Occipital lobe (tissue), 2 donors: ENCODE data around the gene CA12. TPM values are rescaled to one million over a fixed set of nuclear protein-coding genes. Genes with fewer than 3 reads are reported as not detected.
"Not testable (repeated sequence)": the region's sequence is repeated elsewhere in the genome, so short reads cannot be mapped to it uniquely, and the experiment has no call there.

ENCODE experiments used
- DNase-seq: peaks from one replicate; lab custom pipeline; 2025; lab: John Stamatoyannopoulos, UW
- total RNA-seq: library from RNA; depleted of rRNA; stranded (reverse); fragments of >200 nt; gene quantifications from one replicate; pipeline ENCODE4 v1.2.3, GENCODE V29; 2014

The CA12 gene
- 8.7 TPM for total RNA-seq

DNA sequence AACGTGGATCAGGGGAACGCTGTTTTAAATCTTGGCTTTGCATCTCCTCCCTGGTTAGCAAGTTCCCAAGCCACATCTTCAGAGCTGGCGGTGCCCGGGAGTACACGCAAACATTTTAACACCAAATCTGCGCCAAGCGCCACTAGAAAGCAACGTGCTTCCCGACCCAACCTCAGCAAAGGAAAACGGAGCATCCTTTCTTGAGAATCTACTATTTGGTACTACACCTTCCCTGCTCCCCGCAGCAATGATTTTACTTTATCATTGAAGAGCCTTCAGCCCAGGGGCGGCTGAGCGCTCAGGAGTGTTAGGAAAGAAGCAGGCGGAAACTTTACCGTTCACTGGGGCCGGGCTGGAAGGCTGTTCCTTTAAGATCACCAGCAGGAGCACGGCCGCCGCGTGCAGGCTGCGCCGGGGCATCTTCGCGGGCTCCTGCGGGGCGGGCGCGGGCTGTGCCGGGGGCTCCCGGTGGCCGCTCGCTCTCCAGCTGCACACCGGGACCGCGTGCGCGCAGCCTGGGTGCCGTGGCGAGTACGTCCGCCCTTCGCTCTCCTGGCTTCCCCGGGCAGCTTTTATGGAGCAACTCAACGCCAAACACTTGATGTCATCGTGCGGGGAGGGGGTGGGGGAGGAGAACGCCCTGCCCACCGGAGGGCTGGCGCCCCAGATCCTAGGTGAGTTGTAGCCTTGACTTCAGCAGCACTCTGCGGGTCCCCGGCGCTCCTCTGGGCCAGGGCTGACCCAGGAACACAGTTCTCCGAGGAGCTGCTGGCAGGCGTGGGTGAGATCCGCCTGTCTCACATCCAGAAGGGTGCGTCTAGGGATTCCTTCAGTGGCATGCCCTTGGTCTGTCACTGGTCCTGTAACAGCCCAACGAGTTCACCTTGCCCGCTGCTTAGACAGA is at the start of gene CA12:
TSS of gene CA12 (minus strand) at position 546 of the 904 bp plus-strand sequence. CDS start at position 420, 126 bp downstream.
- DNase-seq = no peak

DNA sequence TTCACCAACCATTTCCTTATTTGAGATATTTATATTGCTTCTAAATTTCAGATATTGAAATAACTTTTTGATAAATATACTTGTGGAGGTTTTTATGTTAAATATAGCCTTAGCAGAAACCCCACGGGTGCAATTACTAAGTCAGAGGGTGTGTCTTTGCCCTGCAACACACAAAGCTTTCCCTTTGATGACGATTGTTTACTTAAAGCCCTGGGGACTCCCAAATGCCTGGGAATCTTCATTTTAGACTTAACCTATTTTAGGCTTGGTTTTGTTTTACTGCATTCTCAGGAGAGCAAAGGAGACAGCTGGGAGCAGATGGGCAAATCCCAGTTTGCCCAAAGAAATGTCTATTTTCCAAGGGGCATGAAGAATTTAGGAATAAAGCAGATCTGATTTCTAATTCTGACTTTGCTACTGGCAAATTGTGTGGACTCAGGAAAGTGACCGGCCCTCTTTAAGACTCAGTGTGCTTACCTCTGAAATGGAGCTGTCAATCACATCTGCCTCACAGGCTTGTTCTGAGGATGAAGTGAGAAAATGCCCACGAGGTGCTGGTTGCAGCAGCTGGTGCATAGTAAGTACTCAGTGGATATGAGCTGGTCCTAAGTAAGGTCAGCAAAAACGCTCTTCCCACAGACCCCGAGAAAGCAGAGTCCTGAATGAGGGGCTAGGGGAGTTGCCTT is 49.3 kb upstream of the CA12 start:
- no peak for DNase-seq

DNA sequence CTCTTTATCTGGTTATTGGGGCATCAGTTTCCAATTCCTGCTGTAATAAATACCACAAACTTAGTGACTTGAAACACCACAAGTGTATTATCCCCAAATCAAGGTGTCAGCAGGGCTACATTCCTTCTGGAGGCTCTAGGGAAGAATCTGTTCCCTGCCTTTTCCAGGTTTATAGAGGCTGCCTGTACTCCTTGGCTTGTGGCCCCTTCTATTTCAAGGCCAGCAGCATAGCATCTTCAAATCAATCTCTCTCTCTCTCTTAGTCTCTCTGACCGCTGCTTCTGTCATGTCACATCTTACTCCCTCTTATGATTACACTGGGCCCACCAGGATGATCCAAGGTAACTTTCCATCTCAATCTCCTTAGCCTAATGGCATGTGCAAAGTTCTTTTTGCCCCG is 44.9 kb upstream of the CA12 start:
- no peak for DNase-seq

DNA sequence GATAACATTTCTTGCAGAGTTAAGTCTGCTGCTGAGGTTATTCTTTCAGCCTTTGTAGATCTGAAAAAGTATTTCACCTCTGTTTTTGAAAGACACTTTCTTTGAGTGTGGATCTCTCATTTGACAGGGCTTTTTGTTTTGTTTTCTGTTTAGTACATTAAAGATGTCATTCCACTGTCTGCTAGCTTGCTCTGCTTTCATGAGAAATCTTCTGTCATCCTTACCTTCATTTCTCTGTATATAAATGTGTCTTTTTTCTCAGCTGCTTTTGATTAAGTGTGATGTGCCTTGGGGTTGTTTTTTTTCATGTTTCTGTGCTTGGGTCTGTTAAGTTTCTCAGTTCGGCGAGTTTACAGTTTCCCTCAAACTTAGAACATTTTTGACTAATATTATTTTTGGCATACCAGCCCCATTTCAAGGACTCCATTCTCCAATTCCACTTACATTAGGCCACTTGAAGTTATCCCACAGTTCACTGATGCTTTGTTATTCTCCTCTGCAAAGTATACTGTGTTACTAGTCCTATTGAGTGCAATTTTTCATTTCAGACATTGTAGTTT is 43.9 kb upstream of the CA12 start:
- DNase-seq = no peak

DNA sequence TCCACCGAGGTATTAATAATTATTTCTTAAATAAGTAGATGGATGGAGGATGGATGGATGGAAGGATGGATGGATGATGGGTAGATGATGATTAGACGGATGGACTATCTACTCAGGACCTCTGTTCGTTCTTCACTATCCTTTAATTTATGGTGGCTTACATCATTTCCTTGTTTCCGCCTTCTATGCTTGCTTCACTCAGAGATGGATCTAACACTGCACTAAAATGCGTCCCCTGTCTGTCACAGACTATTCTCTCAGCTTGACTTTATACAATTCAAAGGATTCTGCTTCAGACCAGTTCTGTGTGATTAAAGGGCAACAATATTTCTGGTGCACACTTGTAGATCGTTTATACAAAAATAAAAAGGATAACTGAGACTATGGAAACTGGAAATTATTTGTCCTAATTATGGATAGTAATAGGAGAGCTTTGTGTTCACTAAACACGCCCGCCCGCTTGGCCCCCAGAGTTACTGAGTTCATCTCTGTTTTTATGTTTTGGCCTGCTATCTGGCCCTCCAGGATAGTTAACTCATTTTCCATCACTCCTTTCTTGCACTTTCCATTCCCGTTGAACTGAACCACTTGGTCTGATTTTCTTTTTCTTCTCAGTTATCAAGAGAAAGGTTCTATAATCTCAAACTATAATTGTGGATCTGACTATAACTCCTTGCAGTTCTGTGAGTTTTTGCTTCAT is 41.4 kb upstream of the CA12 start:
- no peak for DNase-seq

DNA sequence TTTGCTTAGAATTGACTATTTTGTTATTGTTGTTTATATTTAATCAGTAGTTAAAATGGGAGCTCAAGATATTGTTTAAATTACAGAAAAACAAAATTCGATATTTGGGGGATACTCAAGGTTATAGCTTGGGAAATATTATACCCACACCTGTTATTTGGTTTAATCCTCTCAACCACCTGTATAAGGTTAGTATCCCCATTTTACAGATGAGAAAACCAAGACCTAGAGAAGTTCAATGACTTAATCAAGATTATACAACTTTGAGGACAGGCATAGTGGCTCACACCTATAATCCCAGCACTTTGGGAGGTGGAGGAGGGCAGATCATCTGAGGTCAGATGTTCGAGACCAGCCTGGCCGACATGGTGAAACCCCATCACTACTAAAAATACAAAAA is 39.8 kb upstream of the CA12 start:
- DNase-seq = no peak

DNA sequence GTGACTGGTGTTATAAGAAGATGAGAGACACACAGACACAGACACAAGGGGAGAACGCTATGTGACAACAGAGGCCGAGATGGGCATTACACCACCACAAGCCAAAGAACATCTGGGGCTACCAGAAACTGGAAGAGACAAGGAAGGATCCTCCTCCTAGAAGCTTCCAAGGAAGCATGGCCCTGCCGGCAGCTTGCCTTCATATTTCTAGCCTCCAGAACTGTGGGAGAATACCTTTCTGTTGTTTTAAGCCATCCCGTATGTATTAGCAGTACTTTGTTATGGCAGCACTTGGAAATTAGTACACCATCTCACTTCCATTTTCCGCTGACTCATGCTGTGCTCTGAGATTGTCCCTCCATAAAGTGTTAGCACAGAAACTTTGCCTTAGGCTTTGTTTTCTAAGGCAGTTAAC is 38.7 kb upstream of the CA12 start:
- DNase-seq = no peak

DNA sequence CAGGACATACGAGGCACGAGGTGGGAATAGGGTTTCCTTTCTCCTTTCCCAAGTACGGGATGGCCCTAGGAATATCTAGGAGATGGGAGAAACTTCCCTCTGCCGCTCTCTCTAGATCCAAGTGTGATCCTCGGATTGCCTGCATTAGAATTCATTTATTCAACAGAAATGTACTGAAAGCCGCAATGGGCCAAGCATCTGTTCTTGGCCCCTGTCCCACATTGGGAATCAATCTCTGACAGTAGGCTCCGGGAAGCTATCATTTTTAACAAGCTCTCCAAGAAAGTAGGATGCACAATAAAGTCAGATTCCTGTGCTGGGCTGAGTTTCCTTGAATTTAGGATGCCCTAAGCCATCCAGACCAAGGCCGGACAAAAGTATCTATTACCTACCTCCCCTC is 37.2 kb upstream of the CA12 start:
- no peak for DNase-seq

DNA sequence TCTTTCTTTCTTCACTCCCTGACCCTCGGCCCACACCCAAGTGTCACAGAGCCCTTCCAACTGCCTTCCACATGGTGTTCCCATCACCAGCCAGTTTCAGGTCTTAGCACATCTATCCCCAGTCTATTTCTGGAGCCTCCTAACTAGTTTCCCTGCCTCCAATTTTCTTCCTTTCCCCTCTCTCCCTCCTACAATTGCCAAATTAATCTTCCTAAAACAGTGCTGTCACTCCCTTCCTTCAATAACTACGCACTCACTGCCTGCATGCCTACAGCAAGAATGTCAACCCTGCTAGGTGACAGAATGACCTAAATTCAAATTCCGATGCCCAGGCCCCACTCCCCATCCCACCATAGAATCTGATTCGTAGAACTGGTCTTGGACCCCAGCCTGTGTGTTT is 36.1 kb upstream of the CA12 start:
- no peak for DNase-seq

DNA sequence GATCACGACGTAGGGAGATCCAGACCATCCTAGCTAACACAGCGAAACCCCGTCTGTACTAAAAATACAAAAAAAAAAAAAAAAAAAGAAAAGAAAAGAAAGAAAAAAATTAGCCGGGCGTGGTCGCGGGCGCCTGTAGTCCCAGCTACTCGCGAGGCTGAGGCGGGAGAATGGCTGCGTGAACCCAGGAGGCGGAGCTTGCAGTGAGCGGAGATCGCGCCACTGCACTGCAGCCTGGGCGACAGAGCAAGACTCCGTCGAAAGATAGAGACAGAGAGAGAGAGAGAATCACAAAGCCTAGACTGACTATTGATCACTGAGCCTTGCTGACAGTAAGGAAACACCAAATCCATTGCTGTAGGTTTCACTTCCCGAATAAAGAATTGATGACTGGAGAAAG is 35.6 kb upstream of the CA12 start:
- DNase-seq = not testable (repeated sequence)

DNA sequence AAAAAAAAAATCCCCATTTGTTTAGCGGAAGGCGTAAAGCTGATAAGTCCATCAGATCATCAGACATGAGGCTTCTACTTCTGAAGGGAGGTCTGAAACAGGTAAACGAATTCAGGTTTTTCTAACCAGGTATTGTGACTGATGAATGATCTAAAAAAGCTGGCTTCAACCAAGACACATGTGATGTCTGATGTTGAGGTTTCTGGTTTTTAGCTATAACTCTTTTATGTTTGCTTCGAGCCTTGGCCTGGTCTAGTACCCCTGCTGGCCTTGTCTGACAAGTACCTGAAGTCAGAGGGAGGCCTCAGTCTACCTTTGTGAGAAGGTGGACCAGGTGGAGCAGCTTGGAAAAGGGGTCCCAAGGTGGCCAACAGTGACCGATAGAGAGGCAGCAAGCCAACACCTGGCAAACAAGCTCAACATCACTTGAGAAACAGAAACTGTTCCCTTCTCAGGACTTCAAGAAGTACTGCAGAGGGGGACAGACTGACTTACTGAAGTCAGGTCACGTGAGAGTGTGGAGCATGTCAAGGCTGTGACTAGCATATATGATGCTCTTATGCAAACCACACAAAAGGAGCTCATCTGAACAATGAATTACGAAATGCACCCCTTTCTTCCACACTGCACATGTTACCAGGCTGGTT is 33.0 kb upstream of the CA12 start:
- DNase-seq = no peak

DNA sequence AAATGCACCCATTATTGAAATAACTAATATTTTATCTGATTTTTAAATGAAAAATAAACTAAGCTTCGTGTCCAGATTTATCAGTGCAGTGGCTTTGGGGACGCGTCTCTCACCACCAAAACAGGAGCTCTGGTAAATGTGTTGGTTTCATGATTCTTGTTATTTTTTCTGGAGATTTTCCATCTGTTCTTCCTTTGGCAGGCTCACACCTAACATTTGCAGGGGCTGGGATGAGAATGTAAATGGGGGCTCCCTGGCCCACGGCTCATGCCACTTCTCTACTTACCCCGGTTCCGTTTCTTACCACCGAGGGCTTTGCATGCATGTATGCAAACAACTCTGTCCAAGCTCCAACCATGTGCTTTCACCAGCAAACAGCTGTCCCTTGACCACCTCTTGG is 30.9 kb upstream of the CA12 start:
- no peak for DNase-seq

DNA sequence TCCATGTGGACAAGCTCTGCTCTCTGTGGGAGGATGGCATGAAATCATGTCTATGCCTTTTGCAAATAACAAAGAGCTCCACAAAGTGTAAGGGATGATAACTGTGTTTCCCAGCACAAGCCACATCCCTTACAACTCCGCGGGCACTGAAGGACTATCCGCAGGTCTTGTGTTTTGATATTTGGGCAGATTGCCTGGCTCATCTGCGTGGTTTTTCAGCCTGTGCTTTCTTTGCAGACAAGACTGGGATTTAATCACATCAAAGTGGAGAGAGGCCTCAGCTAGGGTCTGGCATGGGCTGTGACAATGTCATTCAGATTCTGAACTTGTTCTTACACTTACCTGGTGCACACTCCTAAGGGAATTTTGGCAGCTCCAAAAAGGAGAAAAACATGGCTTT is 30.2 kb upstream of the CA12 start:
- no peak for DNase-seq

DNA sequence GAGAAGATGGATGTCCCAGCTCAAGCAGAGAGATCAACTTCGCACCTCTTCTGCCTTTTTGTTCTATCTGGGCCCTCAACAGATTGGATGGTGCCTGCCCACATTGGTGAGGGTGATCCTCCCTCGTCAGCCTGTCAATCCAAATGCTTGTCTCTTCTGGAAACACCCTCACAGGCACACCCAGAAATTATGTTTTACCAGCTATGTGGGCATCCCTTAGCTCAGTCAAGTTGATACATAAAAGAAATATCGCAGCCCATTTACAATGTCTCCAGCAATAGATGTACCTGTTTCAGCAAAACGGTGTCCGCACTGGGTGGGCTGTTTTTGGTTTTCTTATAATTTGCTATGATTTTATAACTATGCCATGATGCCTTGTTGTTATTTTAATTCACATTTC is 27.5 kb upstream of the CA12 start:
- no peak for DNase-seq

DNA sequence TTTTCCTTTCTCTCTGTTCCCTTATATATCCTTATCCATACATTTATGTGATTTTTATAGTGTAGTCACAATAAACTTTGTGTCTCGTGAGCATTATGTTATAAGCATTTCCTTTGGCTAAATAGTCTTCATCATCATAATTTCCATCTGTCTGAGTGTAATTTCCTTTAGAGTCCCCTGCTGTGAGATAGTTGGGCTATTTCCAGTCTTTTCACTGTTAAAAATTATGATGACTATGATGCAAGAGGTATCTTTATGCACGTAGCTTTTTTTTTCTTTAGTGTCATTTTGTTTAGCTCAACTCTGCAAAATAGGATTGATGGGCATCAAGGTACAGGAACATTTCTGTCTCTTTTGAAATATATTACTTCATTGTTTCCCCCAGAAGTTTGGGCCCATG is 26.9 kb upstream of the CA12 start:
- DNase-seq = no peak

DNA sequence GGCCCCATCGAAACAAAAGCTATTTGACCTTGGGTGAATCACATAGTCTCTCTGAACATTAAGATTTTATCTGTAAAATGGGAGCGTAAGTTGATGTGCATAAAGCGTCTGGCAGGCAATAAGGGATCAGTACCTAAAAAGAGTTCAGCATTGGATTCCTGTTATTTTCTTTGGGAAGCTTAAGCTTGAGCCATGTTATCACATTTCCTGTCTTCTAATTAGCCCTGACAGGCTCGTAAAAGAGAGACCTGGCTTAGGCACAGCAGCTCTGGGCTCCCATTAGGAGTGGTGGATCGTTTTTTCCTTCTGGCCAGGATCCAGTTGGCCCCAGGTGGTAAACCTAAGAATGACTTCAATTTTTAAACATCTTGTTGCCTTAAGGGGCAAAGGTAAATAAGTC is 26.0 kb upstream of the CA12 start:
- DNase-seq = no peak

DNA sequence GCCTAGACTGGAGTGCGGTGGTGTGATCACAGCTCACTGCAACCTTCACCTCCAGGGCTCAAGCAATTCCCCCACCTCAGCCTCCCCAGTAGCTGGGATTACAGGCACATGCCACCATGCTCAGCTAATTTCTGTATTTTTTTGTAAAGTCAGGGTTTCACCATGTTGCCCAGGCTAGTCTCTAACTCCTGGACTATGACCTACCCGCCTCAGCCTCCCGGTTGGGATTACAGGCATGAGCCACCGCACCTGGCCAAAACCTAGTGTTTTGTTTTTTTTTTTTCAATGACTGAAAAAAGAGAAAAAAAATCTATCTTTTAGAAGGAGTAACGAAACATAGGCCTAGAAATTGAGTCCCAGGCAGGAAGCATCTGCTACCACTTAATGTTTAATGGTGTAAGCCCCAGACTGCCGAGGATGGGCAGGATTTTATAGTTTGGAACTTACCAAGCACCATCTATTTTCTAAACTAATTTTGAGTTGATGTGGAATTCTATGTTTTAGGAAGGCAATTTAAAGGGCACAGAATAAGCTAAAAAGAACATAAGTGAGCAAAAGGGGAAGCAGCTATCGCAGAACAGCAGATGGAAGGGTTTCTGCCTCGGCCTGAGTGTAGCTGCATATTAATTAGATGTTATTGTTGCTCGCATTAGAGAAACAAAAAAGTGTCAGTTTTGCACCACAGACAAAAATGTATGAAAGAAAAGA is 24.2 kb upstream of the CA12 start:
- no peak for DNase-seq

DNA sequence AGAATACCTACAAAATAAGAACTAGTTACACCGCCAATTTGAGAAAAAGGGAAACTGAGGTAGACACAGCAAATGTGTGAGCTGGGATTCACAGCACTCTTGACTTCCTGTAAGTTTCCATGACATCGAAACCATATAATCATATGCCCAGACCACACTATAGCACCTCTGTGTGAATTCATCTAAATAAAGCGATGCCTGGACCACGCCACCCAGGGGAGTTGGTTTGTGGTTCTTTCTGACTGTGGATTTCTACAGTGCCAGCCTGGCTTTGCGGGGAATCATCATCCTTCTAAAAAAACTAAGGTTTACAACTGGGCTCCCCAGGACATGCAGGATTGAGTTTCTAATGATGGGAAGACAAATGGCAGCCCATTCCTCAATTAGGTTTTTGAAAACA is 23.5 kb upstream of the CA12 start:
- DNase-seq = no peak

DNA sequence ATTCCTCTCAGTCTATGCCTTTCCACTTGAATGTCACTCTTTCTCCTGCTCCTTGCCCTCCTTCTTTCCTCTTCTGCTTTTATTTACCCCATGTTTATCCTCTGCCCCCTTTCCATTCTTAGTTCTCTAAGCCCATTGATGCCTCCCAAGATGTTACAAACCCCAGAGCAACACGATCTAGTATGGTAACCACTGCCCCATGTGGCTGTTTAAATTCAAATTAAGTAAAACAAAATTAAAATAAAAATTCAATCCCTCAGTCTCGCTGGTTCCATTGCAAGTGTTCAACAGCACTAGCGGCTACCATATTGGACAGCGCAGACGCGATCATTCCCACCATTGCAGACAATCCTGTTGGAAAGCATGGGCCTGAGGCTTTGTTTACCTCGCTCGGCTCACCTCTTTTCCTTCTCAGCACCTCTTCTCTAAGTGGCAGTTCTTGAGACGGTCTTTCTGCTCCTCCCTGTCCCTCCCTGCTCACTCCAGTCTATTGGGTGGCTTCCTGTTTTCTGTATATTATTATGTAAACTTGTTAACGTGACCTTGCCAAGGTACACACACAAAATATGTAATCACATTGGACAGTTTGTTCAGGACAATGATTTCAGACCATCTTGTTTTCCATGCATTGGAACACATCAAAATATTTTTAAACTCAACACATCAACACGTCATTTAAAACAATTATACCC is 21.8 kb upstream of the CA12 start:
- DNase-seq = no peak
